ENCODE data around the gene LUZP1.

LUZP1 gene

GRCh38 chr1:23114424-23115079, 54.1 kb downstream of the LUZP1 start:
- DNase-seq: no peak

- DNase-seq: no peak
These were observed 56.8 kb downstream of the LUZP1 start for GRCh38 chr1:23111600-23112535.

GRCh38 chr1:23110391-23110790, 58.3 kb downstream of the LUZP1 start:
- no peak for DNase-seq

- peak; percentile 56 for DNase-seq
These were observed 59.6 kb downstream of the LUZP1 start for GRCh38 chr1:23108918-23109533.

- peak; percentile 82 for DNase-seq
These were observed 65.4 kb downstream of the LUZP1 start for GRCh38 chr1:23103001-23103889.

- no peak for DNase-seq
These were observed 66.4 kb downstream of the LUZP1 start for GRCh38 chr1:23102289-23102688.

- DNase-seq: no peak
These were observed 66.8 kb downstream of the LUZP1 start for GRCh38 chr1:23101887-23102286.

GRCh38 chr1:23101101-23101827, 67.4 kb downstream of the LUZP1 start:
- DNase-seq: no peak

GRCh38 chr1:23100074-23100748, 68.4 kb downstream of the LUZP1 start:
- peak; percentile 83 for DNase-seq

- DNase-seq: no peak
These were observed 69.5 kb downstream of the LUZP1 start for GRCh38 chr1:23099171-23099536.

- DNase-seq: peak; percentile 69
These were observed 70.0 kb downstream of the LUZP1 start for GRCh38 chr1:23098463-23099170.

GRCh38 chr1:23097316-23097715, 71.3 kb downstream of the LUZP1 start:
- DNase-seq: no peak

GRCh38 chr1:23092447-23092846, 76.2 kb downstream of the LUZP1 start:
- DNase-seq: no peak

GRCh38 chr1:23091545-23091944, 77.1 kb downstream of the LUZP1 start:
- DNase-seq: no peak

- no peak for DNase-seq
These were observed 78.6 kb downstream of the LUZP1 start for GRCh38 chr1:23090056-23090455.

GRCh38 chr1:23088027-23088426, 80.6 kb downstream of the LUZP1 start:
- DNase-seq: no peak

GRCh38 chr1:23085696-23086095, 83.0 kb downstream of the LUZP1 start:
- DNase-seq: no peak

- no peak for DNase-seq
These were observed 83.8 kb downstream of the LUZP1 start for GRCh38 chr1:23084880-23085279.

GRCh38 chr1:23083714-23084480, 84.8 kb downstream of the LUZP1 start:
- DNase-seq: no peak

GRCh38 chr1:23081376-23081775, 87.3 kb downstream of the LUZP1 start:
- no peak for DNase-seq

All from activated CD4-positive, alpha-beta T cell treated with anti-CD3 and anti-CD28 coated beads, Interleukin-10, Interleukin-2, amounts not matched to agents 100 ng/mL and 50 ng/mL, durations not matched to agents 16 hours and 8 hours (primary cell).